HepG2 (cell line): ENCODE data around the gene SLC6A7. TPM values are rescaled to one million over a fixed set of nuclear protein-coding genes. Genes with fewer than 3 reads are reported as not detected.

Experiments used
- ATAC-seq: fragments of 200-7000 bp; cut with Tn5 transposase; 3 replicates; pipeline ENCODE4 v1.9.1; 2020; ENCODE audit warnings: mild to moderate bottlenecking, moderate library complexity
- BruUV-seq: library from RNA; stranded (reverse); fragments of 400-500 nt; replicated peaks from 2 replicates; lab custom pipeline; 2021; lab: Mats Ljungman, UMichigan
- CTCF ChIA-PET: fragments of 300-600 bp; formaldehyde crosslinking; extraction: SDS; loops from one replicate; lab custom pipeline; 2021; ENCODE audit warnings: low total read pairs, inconsistent platforms, low intra/inter-chr PET ratio; lab: Yijun Ruan, JAX
- POLR2A ChIA-PET: fragments of 350-600 bp; sonication (Branson Sonifier 250); formaldehyde crosslinking; loops from one replicate; lab custom pipeline; 2020; ENCODE audit warnings: antibody characterized with exemption, inconsistent platforms; lab: Yijun Ruan, JAX
- DNase-seq: peaks from one replicate; pipeline ENCODE4 v3.0.0-alpha.2; 2015; ENCODE audit warnings: low spot score
- FAIRE-seq: peaks from 3 replicates; lab custom pipeline; 2011; peaks lifted over from hg19 to GRCh38; lab: Jason Lieb, UNC
- H2AFZ ChIP-seq: one replicate; pipeline ENCODE4 v1.6.1; 2011; ENCODE audit warnings: low read length, inconsistent platforms
- H3K27ac ChIP-seq: fragments of 300-600 bp; 3 replicates; pipeline ENCODE4 v1.8.0; 2011; ENCODE audit warnings: mixed run types, mild to moderate bottlenecking, mixed read lengths, low read length, inconsistent platforms; ENCODE audit not compliant: insufficient read depth; ENCODE audit errors: extremely low read length
- H3K27me3 ChIP-seq, 2 experiments: fragments of 200-600 bp in 1 of 2; 2 replicates in 1 of 2; 3 replicates in 1 of 2; pipeline versions ENCODE4 v1.6.0 to v1.8.0; 2011; ENCODE audit warnings: low read length in 2 of 2, mild to moderate bottlenecking in 2 of 2, moderate library complexity in 2 of 2, inconsistent platforms in 1 of 2; ENCODE audit not compliant: insufficient read depth in 2 of 2, control insufficient read depth in 1 of 2
- H3K36me3 ChIP-seq, 2 experiments: fragments of 200-600 bp in 1 of 2; replicated peaks in 1 of 2; 2 replicates in 1 of 2; 3 replicates in 1 of 2; pipeline versions ENCODE4 v1.5.1 to v1.8.0; 2011; ENCODE audit warnings: low read length in 2 of 2, inconsistent platforms in 1 of 2; ENCODE audit not compliant: insufficient read depth in 2 of 2, control insufficient read depth in 1 of 2
- H3K4me1 ChIP-seq: 2 replicates; pipeline ENCODE4 v1.5.1; 2012; ENCODE audit warnings: low read length, inconsistent platforms; ENCODE audit not compliant: insufficient read depth
- H3K4me2 ChIP-seq: 2 replicates; pipeline ENCODE4 v1.6.0; 2011; ENCODE audit warnings: low read depth, low read length, inconsistent platforms
- H3K4me3 ChIP-seq, 3 experiments: fragments of 200-600 bp in 1 of 3; sonication (generic), shearing (Covaris generic) in 1 of 3; replicated peaks in 1 of 3; 2 replicates each; pipeline ENCODE4 v1.5.1; 2011 to 2016; ENCODE audit warnings: low read length in 3 of 3, inconsistent platforms in 2 of 3, low read depth in 2 of 3, mild to moderate bottlenecking in 2 of 3, control low read depth in 1 of 3, mixed read lengths in 1 of 3; ENCODE audit not compliant: insufficient read depth in 1 of 3
- H3K79me2 ChIP-seq: one replicate; pipeline ENCODE4 v1.6.1; 2011; ENCODE audit warnings: low read length, inconsistent platforms; ENCODE audit not compliant: insufficient read depth
- H3K9ac ChIP-seq: 2 replicates; pipeline ENCODE4 v1.6.0; 2011; ENCODE audit warnings: mild to moderate bottlenecking, low read depth, low read length, inconsistent platforms; ENCODE audit not compliant: insufficient read depth
- H3K9me3 ChIP-seq: 2 replicates; pipeline ENCODE4 v1.5.1; 2012; ENCODE audit warnings: mild to moderate bottlenecking, low read length
- H4K20me1 ChIP-seq: 2 replicates; pipeline ENCODE4 v1.6.0; 2011; ENCODE audit warnings: inconsistent platforms, mild to moderate bottlenecking, low read length, moderate library complexity; ENCODE audit not compliant: insufficient read depth
- HNRNPL ChIP-seq: fragments of 200-400 bp; formaldehyde crosslinking; IDR thresholded peaks from 2 replicates; pipeline ENCODE4 v1.6.1; 2017; ENCODE audit warnings: mild to moderate bottlenecking, low read depth, low read length
- IRX3 ChIP-seq: sonication (generic); formaldehyde crosslinking; IDR thresholded peaks from 2 replicates; pipeline ENCODE4 v1.8.1; 2023; ENCODE audit warnings: mild to moderate bottlenecking, low read depth, missing genetic modification reagents, borderline replicate concordance
- MYNN ChIP-seq: sonication (generic); formaldehyde crosslinking; IDR thresholded peaks from 2 replicates; pipeline ENCODE4 v1.4.0; 2020; ENCODE audit warnings: mild to moderate bottlenecking, low read depth, missing genetic modification reagents
- NFE2L1 ChIP-seq: sonication (generic); formaldehyde crosslinking; IDR thresholded peaks from 2 replicates; pipeline ENCODE4 v1.4.0; 2020; ENCODE audit warnings: missing genetic modification reagents, mild to moderate bottlenecking, borderline replicate concordance
- NFYC ChIP-seq: IDR thresholded peaks from 2 replicates; pipeline ENCODE4 v1.6.1; 2016; ENCODE audit warnings: missing genetic modification reagents, missing compliant biosample characterization
- NR2F6 ChIP-seq, 2 experiments: IDR thresholded peaks; 2 replicates each; pipeline ENCODE4 v1.6.1; 2016; ENCODE audit warnings: antibody characterized with exemption in 1 of 2, mild to moderate bottlenecking in 1 of 2
- PHF20 ChIP-seq: sonication (generic); formaldehyde crosslinking; IDR thresholded peaks from 2 replicates; pipeline ENCODE4 v1.5.0; 2020; ENCODE audit warnings: mild to moderate bottlenecking, missing genetic modification reagents
- SATB2 ChIP-seq: sonication (generic); formaldehyde crosslinking; IDR thresholded peaks from 2 replicates; pipeline ENCODE4 v1.5.0; 2020; ENCODE audit warnings: missing genetic modification reagents
- ZBTB38 ChIP-seq: sonication (generic); formaldehyde crosslinking; IDR thresholded peaks from 2 replicates; pipeline ENCODE4 v1.5.1; 2020; ENCODE audit warnings: mild to moderate bottlenecking, missing genetic modification reagents
- ZFP1 ChIP-seq: IDR thresholded peaks from 2 replicates; pipeline ENCODE4 v1.6.1; 2016
- ZNF367 ChIP-seq: sonication (generic); formaldehyde crosslinking; IDR thresholded peaks from 2 replicates; pipeline ENCODE4 v1.4.0; 2020; ENCODE audit warnings: missing genetic modification reagents, borderline replicate concordance
- ZNF839 ChIP-seq: sonication (generic); formaldehyde crosslinking; IDR thresholded peaks from 2 replicates; pipeline ENCODE4 v1.4.0; 2020; ENCODE audit warnings: missing genetic modification reagents, mild to moderate bottlenecking, borderline replicate concordance
- ZSCAN20 ChIP-seq: sonication (generic); formaldehyde crosslinking; IDR thresholded peaks from 2 replicates; pipeline ENCODE4 v1.4.0; 2020; ENCODE audit warnings: missing genetic modification reagents, mild to moderate bottlenecking, borderline replicate concordance
- WGBS: methylation state at CpG from one replicate; pipeline ENCODE4 v1.1.6; 2017; ENCODE audit warnings: low lambda C conversion rate; 5-methylcytosine and 5-hydroxymethylcytosine counted together
- in situ Hi-C: cut with HindIII; loops from 2 replicates; pipeline ENCODE4 v1.10.0; 2017; ENCODE audit warnings: low pct_unique_long_range_greater_than_20kb; ENCODE audit not compliant: extremely low pct_ligation_motif_present
- intact Hi-C: fragments of 100-400 bp; cut with micrococcal nuclease; formaldehyde crosslinking; loops from one replicate; pipeline ENCODE4 v1.10.0; 2022; ENCODE audit not compliant: unreplicated experiment
- polyA plus RNA-seq, 8 experiments: library from polyadenylated mRNA; depleted of rRNA in 3 of 8; stranded (reverse) in 7 of 8; unstranded in 1 of 8; fragments of >200 nt; fragmentation: Illumina TruSeq in 4 of 8; extraction: Trizol in 4 of 8; gene quantifications; 2 replicates each; pipeline versions ENCODE4 v1.2.1 to v1.2.3, GENCODE V29; 2011 to 2016; ENCODE audit warnings: low read depth in 4 of 8, missing spikeins in 1 of 8, mixed read lengths in 1 of 8; ENCODE audit not compliant: insufficient read depth in 1 of 8
- total RNA-seq, 5 experiments: library from RNA; depleted of rRNA; stranded (reverse); fragments of >200 nt; fragmentation: Illumina TruSeq; extraction: Trizol; gene quantifications; 2 replicates each; pipeline ENCODE4 v1.2.3, GENCODE V29; 2016; ENCODE audit warnings: low read depth in 1 of 5
- TF ChIP-seq, protein P1 (sequence below): sonication (generic); IDR thresholded peaks from 2 replicates; pipeline ENCODE4 v1.6.1; 2016; ENCODE audit warnings: low read depth, borderline replicate concordance
- TF ChIP-seq, protein P2 (sequence below): sonication (generic); formaldehyde crosslinking; IDR thresholded peaks from 2 replicates; pipeline ENCODE4 v1.5.0; 2020; ENCODE audit warnings: missing genetic modification reagents
- TF ChIP-seq, protein P3 (sequence below): sonication (generic); formaldehyde crosslinking; IDR thresholded peaks from 2 replicates; pipeline ENCODE4 v1.9.0; 2021; ENCODE audit warnings: mild to moderate bottlenecking, missing genetic modification reagents
- TF ChIP-seq, protein P4 (sequence below): sonication (generic); formaldehyde crosslinking; IDR thresholded peaks from 2 replicates; pipeline ENCODE4 v1.5.0; 2020; ENCODE audit warnings: missing genetic modification reagents

Gene SLC6A7
- total and polyA plus RNA-seq, 2 of the 13 experiments (the other 11 are each of a cell fraction or from before 2014, with no cell fraction given), result not detected

DNA sequence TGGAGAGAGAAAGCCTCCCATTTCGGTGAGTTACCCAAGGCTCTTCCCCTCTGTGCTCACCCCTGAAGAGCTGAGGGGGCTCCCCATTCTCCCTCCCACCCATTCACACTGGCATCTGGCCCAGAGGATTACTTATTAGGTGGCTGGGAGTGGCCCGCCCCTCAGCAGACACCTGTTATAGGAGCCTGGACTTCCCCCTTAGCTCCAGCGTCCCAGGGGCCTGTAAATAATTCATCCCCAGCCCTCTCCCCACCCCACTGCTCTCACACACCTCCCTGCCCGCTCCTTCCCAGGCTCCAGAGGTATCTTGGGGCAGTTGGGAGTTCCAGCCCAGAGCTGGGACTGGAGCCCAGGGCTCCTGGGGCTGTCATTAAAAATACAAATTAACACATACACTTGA lies 11.6 kb upstream of the SLC6A7 start:
- no peak overlapping the region for H3K4me2 ChIP-seq
- BruUV-seq, result no TSS peak
- CTCF ChIA-PET, result no interaction called here
- TF ChIP-seq NFYC (no peak), ZNF839 (CRISPR knock-in tag) (no peak), NFE2L1 (no peak), PHF20 (no peak), ZNF367 (CRISPR knock-in tag) (no peak), NR2F6 (IDR thresholded peaks at IDR 0.05) (no peak), NR2F6 (CRISPR knock-in tag; IDR thresholded peaks at IDR 0.05) (no peak), ZFP1 (no peak), HNRNPL (no peak), IRX3 (no peak), ZSCAN20 (CRISPR knock-in tag) (no peak), SATB2 (no peak), ZBTB38 (CRISPR knock-in tag) (no peak), MYNN (no peak)
- TF ChIP-seq, protein P1, sequence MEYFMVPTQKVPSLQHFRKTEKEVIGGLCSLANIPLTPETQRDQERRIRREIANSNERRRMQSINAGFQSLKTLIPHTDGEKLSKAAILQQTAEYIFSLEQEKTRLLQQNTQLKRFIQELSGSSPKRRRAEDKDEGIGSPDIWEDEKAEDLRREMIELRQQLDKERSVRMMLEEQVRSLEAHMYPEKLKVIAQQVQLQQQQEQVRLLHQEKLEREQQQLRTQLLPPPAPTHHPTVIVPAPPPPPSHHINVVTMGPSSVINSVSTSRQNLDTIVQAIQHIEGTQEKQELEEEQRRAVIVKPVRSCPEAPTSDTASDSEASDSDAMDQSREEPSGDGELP, result no peak
- TF ChIP-seq, protein P2, sequence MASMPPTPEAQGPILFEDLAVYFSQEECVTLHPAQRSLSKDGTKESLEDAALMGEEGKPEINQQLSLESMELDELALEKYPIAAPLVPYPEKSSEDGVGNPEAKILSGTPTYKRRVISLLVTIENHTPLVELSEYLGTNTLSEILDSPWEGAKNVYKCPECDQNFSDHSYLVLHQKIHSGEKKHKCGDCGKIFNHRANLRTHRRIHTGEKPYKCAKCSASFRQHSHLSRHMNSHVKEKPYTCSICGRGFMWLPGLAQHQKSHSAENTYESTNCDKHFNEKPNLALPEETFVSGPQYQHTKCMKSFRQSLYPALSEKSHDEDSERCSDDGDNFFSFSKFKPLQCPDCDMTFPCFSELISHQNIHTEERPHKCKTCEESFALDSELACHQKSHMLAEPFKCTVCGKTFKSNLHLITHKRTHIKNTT (CRISPR knock-in tag), result no peak
- TF ChIP-seq, protein P3, sequence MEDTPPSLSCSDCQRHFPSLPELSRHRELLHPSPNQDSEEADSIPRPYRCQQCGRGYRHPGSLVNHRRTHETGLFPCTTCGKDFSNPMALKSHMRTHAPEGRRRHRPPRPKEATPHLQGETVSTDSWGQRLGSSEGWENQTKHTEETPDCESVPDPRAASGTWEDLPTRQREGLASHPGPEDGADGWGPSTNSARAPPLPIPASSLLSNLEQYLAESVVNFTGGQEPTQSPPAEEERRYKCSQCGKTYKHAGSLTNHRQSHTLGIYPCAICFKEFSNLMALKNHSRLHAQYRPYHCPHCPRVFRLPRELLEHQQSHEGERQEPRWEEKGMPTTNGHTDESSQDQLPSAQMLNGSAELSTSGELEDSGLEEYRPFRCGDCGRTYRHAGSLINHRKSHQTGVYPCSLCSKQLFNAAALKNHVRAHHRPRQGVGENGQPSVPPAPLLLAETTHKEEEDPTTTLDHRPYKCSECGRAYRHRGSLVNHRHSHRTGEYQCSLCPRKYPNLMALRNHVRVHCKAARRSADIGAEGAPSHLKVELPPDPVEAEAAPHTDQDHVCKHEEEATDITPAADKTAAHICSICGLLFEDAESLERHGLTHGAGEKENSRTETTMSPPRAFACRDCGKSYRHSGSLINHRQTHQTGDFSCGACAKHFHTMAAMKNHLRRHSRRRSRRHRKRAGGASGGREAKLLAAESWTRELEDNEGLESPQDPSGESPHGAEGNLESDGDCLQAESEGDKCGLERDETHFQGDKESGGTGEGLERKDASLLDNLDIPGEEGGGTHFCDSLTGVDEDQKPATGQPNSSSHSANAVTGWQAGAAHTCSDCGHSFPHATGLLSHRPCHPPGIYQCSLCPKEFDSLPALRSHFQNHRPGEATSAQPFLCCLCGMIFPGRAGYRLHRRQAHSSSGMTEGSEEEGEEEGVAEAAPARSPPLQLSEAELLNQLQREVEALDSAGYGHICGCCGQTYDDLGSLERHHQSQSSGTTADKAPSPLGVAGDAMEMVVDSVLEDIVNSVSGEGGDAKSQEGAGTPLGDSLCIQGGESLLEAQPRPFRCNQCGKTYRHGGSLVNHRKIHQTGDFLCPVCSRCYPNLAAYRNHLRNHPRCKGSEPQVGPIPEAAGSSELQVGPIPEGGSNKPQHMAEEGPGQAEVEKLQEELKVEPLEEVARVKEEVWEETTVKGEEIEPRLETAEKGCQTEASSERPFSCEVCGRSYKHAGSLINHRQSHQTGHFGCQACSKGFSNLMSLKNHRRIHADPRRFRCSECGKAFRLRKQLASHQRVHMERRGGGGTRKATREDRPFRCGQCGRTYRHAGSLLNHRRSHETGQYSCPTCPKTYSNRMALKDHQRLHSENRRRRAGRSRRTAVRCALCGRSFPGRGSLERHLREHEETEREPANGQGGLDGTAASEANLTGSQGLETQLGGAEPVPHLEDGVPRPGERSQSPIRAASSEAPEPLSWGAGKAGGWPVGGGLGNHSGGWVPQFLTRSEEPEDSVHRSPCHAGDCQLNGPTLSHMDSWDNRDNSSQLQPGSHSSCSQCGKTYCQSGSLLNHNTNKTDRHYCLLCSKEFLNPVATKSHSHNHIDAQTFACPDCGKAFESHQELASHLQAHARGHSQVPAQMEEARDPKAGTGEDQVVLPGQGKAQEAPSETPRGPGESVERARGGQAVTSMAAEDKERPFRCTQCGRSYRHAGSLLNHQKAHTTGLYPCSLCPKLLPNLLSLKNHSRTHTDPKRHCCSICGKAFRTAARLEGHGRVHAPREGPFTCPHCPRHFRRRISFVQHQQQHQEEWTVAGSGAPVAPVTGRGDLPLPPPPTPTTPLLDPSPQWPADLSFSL, result no peak
- TF ChIP-seq, protein P4, sequence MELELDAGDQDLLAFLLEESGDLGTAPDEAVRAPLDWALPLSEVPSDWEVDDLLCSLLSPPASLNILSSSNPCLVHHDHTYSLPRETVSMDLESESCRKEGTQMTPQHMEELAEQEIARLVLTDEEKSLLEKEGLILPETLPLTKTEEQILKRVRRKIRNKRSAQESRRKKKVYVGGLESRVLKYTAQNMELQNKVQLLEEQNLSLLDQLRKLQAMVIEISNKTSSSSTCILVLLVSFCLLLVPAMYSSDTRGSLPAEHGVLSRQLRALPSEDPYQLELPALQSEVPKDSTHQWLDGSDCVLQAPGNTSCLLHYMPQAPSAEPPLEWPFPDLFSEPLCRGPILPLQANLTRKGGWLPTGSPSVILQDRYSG, result no peak

More for the DNA sequence above, 11.6 kb upstream of the SLC6A7 start:
- H3K9ac ChIP-seq, result no peak overlapping the region
- no CpG with 5 or more reads among the region's 4 CpGs for WGBS
- no peak overlapping the region for H2AFZ ChIP-seq
- in situ Hi-C loops (loop anchor here (5.0 kb wide), 1 partner anchor 51 kb away; no protein-coding TSS in a partner anchor), intact Hi-C loops (no loop called here)
- H3K9me3 ChIP-seq, result no peaks in the 10 kb centered on the region
- no peak for FAIRE-seq
- H3K4me3 ChIP-seq, result no peak overlapping the region
- H4K20me1 ChIP-seq, result no peaks in the 10 kb centered on the region
- ATAC-seq, result no peak
- POLR2A ChIA-PET, result interaction anchor here (1.5 kb wide), 1 partner anchor 41 kb away, joined by 3 read pairs; no protein-coding TSS in a partner anchor
- H3K27ac ChIP-seq, result no peak overlapping the region
- H3K27me3 ChIP-seq, result peaks cover 4 to 21% of the 10 kb centered on the region in 2 experiments; a peak in 4 of 5 replicates
- H3K4me1 ChIP-seq, result peaks cover 14% of the 10 kb centered on the region
- H3K79me2 ChIP-seq, result no peaks in the 10 kb centered on the region
- no peaks in the 10 kb centered on the region for H3K36me3 ChIP-seq
- DNase-seq, result no peak
